Chondrocyte (in vitro differentiated cells): ENCODE measurements around the gene SHISA9. TPM values are rescaled to one million over a fixed set of nuclear protein-coding genes. Genes with fewer than 3 reads are reported as not detected.

Source experiments
- DNase-seq: peaks from one replicate; pipeline ENCODE4 v3.0.0; 2021; ENCODE audit warnings: mixed read lengths, low spot score
- H3K27ac Mint-ChIP-seq: one replicate; pipeline ENCODE4 v1.8.0; 2021; ENCODE audit warnings: mild to moderate bottlenecking, moderate library complexity, mixed read lengths; ENCODE audit not compliant: unreplicated experiment
- H3K27me3 Mint-ChIP-seq: 2 replicates; pipeline ENCODE4 v1.8.0; 2021; ENCODE audit warnings: low read depth, mixed read lengths
- H3K36me3 Mint-ChIP-seq: 2 replicates; pipeline ENCODE4 v1.8.0; 2021; ENCODE audit warnings: low read depth, mixed read lengths
- H3K4me1 Mint-ChIP-seq: 2 replicates; pipeline ENCODE4 v1.8.0; 2021; ENCODE audit warnings: low read depth, mild to moderate bottlenecking, mixed read lengths
- H3K4me3 Mint-ChIP-seq: one replicate; pipeline ENCODE4 v1.8.0; 2021; ENCODE audit warnings: mild to moderate bottlenecking, moderate library complexity, mixed read lengths; ENCODE audit not compliant: unreplicated experiment
- H3K9me3 Mint-ChIP-seq: 2 replicates; pipeline ENCODE4 v1.8.0; 2021; ENCODE audit warnings: low read depth, mixed read lengths
- CTCF ChIP-seq: fragments of 200-600 bp; sonication (generic); IDR thresholded peaks from 2 replicates; pipeline ENCODE4 v1.5.0; 2021; ENCODE audit warnings: antibody characterized with exemption, mild to moderate bottlenecking, moderate library complexity
- total RNA-seq: library from RNA; stranded (reverse); gene quantifications from 3 replicates; pipeline ENCODE4 v1.2.1, GENCODE V29; 2021

The SHISA9 gene
- total RNA-seq, 1 donor from 2014 or later = 1.6 TPM

- DNase-seq = no peak
- Mint-ChIP-seq H3K4me1 (peaks cover 8% of the 10 kb centered on the region), H3K27me3 (no peaks in the 10 kb centered on the region), H3K36me3 (peaks cover 2% of the 10 kb centered on the region), H3K27ac (no peak overlapping the region), H3K9me3 (peaks cover 20% of the 10 kb centered on the region), H3K4me3 (no peak overlapping the region)
- TF ChIP-seq CTCF = no peak
These were observed 222.6 kb downstream of the SHISA9 start for GRCh38 chr16:13123991-13124390.

- no peak for TF ChIP-seq CTCF
- no peak for DNase-seq
- no peaks in the 10 kb centered on the region for H3K27me3 Mint-ChIP-seq
- peaks cover 2% of the 10 kb centered on the region for H3K4me1 Mint-ChIP-seq
- peaks cover 2% of the 10 kb centered on the region for H3K36me3 Mint-ChIP-seq
- no peak overlapping the region for H3K27ac Mint-ChIP-seq
- peaks cover 26% of the 10 kb centered on the region for H3K9me3 Mint-ChIP-seq
- H3K4me3 Mint-ChIP-seq = no peak overlapping the region
These were observed 225.7 kb downstream of the SHISA9 start for GRCh38 chr16:13127144-13127543.

GRCh38 chr16:13130586-13130985 is 229.2 kb downstream of the SHISA9 start:
- H3K9me3 Mint-ChIP-seq = peaks cover 28% of the 10 kb centered on the region
- no peaks in the 10 kb centered on the region for H3K27me3 Mint-ChIP-seq
- no peaks in the 10 kb centered on the region for H3K4me1 Mint-ChIP-seq
- TF ChIP-seq CTCF = no peak
- H3K36me3 Mint-ChIP-seq = peaks cover 2% of the 10 kb centered on the region
- no peak overlapping the region for H3K4me3 Mint-ChIP-seq
- no peak overlapping the region for H3K27ac Mint-ChIP-seq
- no peak for DNase-seq

- H3K4me3 Mint-ChIP-seq = no peak overlapping the region
- no peaks in the 10 kb centered on the region for H3K36me3 Mint-ChIP-seq
- TF ChIP-seq CTCF = no peak
- H3K4me1 Mint-ChIP-seq = no peaks in the 10 kb centered on the region
- no peak for DNase-seq
- peaks cover 21% of the 10 kb centered on the region for H3K9me3 Mint-ChIP-seq
- no peak overlapping the region for H3K27ac Mint-ChIP-seq
- no peaks in the 10 kb centered on the region for H3K27me3 Mint-ChIP-seq
These were observed 233.4 kb downstream of the SHISA9 start for GRCh38 chr16:13134836-13135235.

GRCh38 chr16:13136901-13137300 is 235.5 kb downstream of the SHISA9 start:
- no peak for TF ChIP-seq CTCF
- no peak for DNase-seq
- Mint-ChIP-seq H3K36me3 (no peaks in the 10 kb centered on the region), H3K4me3 (no peak overlapping the region), H3K9me3 (peaks cover 26% of the 10 kb centered on the region), H3K4me1 (no peaks in the 10 kb centered on the region), H3K27me3 (no peaks in the 10 kb centered on the region), H3K27ac (no peak overlapping the region)
